ENCODE data around the gene FAAP20. TPM values are rescaled to one million over a fixed set of nuclear protein-coding genes. Genes with fewer than 3 reads are reported as not detected.

The FAAP20 gene
- total and polyA plus RNA-seq, 7 donors, result 28.4 to 58.0 (median 45.3) TPM

DNA sequence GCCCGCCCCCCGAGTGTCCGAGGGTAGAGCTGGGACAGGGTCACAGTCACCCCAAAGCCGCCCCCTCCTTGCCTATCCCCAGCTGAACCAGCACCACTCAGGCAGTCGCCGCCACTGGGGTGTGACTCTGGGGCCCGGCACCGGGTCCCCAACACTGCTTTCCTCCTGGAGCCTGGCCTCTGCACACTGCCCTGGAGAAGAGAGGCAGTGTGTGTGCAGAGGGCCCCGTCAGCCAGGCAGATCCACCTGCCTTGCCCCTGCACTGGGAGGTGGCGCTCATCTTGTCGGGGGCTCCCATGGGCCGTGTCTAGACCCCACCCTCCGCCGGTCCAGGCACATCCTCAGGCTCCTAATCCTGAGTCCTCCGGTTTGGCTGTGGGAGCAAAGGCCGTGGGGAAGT lies 15.7 kb downstream of the FAAP20 start:
- 92 to 93% methylated on average over 16 of the region's 16 CpGs for WGBS, 2 donors

DNA sequence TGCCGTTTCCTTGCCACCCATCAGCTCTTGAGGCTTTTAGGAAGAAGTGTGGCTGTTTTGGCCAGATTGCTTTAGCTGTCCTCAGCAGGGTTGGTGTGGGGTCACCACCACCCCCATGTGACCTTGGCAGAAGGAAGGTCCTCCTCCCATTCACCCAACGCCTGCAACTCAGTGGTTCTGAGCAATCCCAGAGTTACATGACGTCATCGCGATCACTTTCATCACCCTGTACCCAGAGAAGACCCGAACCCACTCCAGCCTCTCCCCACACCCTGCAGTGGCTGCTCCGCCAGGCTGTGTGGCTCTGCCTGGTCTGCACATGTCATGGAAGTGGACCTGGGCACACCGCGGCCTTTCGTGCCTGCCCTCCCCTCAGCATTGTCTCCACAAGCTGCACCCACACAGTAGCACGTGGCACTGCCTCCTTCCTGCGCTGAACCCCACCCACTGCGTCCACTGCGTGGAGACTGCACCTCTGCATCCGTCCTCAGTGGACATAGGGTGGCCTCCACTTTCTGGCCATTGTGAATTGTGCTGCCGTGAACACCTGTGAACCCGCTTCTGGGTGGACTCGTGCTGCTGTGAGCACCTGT lies 16.5 kb downstream of the FAAP20 start:
- WGBS, 2 donors, result 91 to 93% methylated on average over 18 of the region's 18 CpGs
- Histone ChIP-seq H3K27ac (no peak overlapping the region), H3K4me3 (no peak overlapping the region), H3K27me3 (no peaks in the 10 kb centered on the region), H3K9me3 (no peaks in the 10 kb centered on the region), H3K36me3 (peaks cover 0 to 4% (median 0%) of the 10 kb centered on the region in 4 donors), H3K4me1 (peaks cover 0 to 13% (median 0%) of the 10 kb centered on the region in 4 donors)
- TF ChIP-seq POLR2A (IDR thresholded peaks at IDR 0.05), result no peak
- TF ChIP-seq POLR2AphosphoS5 (IDR thresholded peaks at IDR 0.05), result no peak
- no peak for DNase-seq
- intact Hi-C loops (cut with DNase I), result no loop called here

More for the DNA sequence above, 15.7 kb downstream of the FAAP20 start:
- no peak overlapping the region for H3K27ac ChIP-seq
- H3K9me3 ChIP-seq, result no peaks in the 10 kb centered on the region
- no peak for DNase-seq
- peaks cover 0 to 4% (median 0%) of the 10 kb centered on the region in 4 donors for H3K36me3 ChIP-seq
- H3K4me3 ChIP-seq, result no peak overlapping the region
- TF ChIP-seq, protein P1, sequence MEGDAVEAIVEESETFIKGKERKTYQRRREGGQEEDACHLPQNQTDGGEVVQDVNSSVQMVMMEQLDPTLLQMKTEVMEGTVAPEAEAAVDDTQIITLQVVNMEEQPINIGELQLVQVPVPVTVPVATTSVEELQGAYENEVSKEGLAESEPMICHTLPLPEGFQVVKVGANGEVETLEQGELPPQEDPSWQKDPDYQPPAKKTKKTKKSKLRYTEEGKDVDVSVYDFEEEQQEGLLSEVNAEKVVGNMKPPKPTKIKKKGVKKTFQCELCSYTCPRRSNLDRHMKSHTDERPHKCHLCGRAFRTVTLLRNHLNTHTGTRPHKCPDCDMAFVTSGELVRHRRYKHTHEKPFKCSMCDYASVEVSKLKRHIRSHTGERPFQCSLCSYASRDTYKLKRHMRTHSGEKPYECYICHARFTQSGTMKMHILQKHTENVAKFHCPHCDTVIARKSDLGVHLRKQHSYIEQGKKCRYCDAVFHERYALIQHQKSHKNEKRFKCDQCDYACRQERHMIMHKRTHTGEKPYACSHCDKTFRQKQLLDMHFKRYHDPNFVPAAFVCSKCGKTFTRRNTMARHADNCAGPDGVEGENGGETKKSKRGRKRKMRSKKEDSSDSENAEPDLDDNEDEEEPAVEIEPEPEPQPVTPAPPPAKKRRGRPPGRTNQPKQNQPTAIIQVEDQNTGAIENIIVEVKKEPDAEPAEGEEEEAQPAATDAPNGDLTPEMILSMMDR (IDR thresholded peaks at IDR 0.05), result no peak
- no peak for TF ChIP-seq POLR2AphosphoS5 (IDR thresholded peaks at IDR 0.05)
- TF ChIP-seq EP300 (IDR thresholded peaks at IDR 0.05), result no peak
- TF ChIP-seq POLR2A (IDR thresholded peaks at IDR 0.05), result no peak
- peaks cover 0 to 11% (median 0%) of the 10 kb centered on the region in 4 donors for H3K4me1 ChIP-seq
- intact Hi-C loops (cut with DNase I), result no loop called here
- H3K27me3 ChIP-seq, result no peaks in the 10 kb centered on the region

DNA sequence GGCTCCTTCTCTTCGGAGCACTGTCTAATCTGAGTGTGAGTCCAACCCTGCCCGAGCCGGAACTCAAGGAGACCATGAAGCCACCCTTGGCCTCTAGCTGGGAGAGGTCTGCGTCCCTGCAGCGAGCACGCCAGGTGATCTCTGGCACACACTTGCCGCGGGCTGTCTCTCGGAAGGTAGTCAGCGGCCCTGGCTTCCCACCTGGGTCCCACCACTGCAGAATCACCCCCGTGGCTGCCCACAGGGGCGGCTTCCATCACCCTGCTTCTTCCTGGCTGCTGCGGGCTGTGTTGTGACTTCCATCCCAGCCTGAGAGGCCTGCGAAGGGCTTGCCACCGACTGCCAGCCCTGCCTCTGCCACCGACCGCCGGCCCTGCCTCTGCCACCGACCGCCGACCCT lies 17.0 kb downstream of the FAAP20 start:
- peaks cover 0 to 13% (median 0%) of the 10 kb centered on the region in 4 donors for H3K4me1 ChIP-seq
- TF ChIP-seq POLR2A (IDR thresholded peaks at IDR 0.05) (no peak), POLR2AphosphoS5 (IDR thresholded peaks at IDR 0.05) (no peak), EP300 (IDR thresholded peaks at IDR 0.05) (no peak)
- TF ChIP-seq, protein P1 (IDR thresholded peaks at IDR 0.05), result no peak
- no peaks in the 10 kb centered on the region for H3K9me3 ChIP-seq
- no peak overlapping the region for H3K4me3 ChIP-seq
- WGBS, 2 donors, result 96% methylated on average over 21 of the region's 21 CpGs
- DNase-seq, result no peak
- H3K27ac ChIP-seq, result no peak overlapping the region
- H3K36me3 ChIP-seq, result peaks cover 0 to 4% (median 0%) of the 10 kb centered on the region in 4 donors
- no peaks in the 10 kb centered on the region for H3K27me3 ChIP-seq
- intact Hi-C loops (cut with DNase I), result no loop called here

DNA sequence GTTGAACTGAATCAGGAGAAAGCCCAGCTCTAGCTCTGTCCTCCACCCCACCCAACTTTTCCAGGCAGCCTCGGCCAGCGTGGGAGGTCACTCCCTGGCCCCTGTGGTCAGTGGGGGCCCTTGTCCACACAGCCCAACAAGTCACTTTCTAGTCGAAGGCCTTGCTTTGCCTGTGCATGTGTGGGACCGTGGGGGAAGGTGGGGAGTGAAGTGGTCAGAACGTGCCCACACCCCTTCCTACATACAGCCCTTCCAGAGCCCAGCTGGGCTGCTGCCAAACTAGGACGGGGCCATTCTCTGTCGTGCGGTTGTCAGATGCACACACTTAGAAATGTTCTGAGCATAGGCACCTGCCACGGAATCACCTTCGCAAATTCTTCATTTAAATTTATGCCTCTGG lies 18.0 kb downstream of the FAAP20 start:
- no peak overlapping the region for H3K27ac ChIP-seq
- no peaks in the 10 kb centered on the region for H3K36me3 ChIP-seq
- DNase-seq, result no peak
- WGBS, 2 donors, result 83 to 85% methylated on average over 10 of the region's 10 CpGs
- H3K27me3 ChIP-seq, result no peaks in the 10 kb centered on the region
- H3K9me3 ChIP-seq, result no peaks in the 10 kb centered on the region
- TF ChIP-seq POLR2AphosphoS5 (IDR thresholded peaks at IDR 0.05), result no peak
- TF ChIP-seq EP300 (IDR thresholded peaks at IDR 0.05), result no peak
- TF ChIP-seq, protein P1 (IDR thresholded peaks at IDR 0.05), result no peak
- TF ChIP-seq POLR2A (IDR thresholded peaks at IDR 0.05), result no peak
- peaks cover 0 to 13% (median 0%) of the 10 kb centered on the region in 4 donors for H3K4me1 ChIP-seq
- H3K4me3 ChIP-seq, result no peak overlapping the region
- intact Hi-C loops (cut with DNase I), result no loop called here

DNA sequence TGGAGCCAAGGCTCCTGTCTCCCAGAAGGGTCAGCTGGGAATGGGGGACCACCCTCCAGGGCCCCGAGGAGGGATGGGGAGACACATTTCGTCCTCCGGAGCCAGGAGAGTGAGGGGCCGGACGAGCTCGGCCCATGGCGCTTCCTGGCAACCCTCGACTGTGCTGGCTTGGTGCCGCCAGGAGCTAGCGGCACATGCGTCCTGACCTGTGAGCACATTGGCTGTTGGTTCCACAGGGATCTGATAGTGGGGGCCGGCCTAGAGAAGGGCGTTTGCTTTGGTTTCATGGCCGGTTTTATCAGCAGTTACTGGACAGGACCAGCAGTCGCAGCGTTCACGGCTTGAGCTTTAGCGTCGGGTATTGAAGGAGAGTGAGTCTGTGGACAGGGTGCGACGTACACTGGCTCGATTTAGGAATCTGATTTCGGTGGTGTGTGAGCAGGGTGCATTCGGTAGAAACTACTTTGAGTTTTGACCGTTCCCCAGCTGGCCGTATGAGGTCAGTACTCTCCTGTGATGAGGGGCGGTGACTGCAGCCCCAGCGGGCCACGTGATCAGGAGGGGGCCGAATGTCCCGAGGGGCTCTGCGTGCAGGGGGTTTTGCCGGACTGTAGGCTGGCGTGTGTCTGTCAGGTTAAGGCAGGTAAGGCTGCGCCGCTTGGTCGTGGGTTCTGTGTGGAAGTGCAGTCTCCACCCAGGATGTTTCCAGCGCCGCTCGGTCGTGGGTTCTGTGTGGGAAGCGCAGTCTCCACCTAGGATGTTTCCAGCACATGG lies 18.7 kb downstream of the FAAP20 start:
- no peaks in the 10 kb centered on the region for H3K36me3 ChIP-seq
- H3K4me1 ChIP-seq, result peaks cover 0 to 13% (median 0%) of the 10 kb centered on the region in 4 donors
- peak overlapping the region in 1 of 4 donors; percentile 4 for H3K27ac ChIP-seq
- no peaks in the 10 kb centered on the region for H3K27me3 ChIP-seq
- TF ChIP-seq POLR2AphosphoS5 (IDR thresholded peaks at IDR 0.05), result no peak
- no peak for TF ChIP-seq EP300 (IDR thresholded peaks at IDR 0.05)
- TF ChIP-seq POLR2A (IDR thresholded peaks at IDR 0.05), result no peak
- TF ChIP-seq, protein P1 (IDR thresholded peaks at IDR 0.05), result no peak
- H3K9me3 ChIP-seq, result no peaks in the 10 kb centered on the region
- no peak overlapping the region for H3K4me3 ChIP-seq
- intact Hi-C loops (cut with DNase I), result no loop called here
- DNase-seq, result no peak
- WGBS, 2 donors, result 93 to 95% methylated on average over 42 of the region's 42 CpGs

All from sigmoid colon (tissue), 7 donors.